Mesothelial cell of epicardium (in vitro differentiated cells): ENCODE measurements around the gene TTPAL. TPM values are rescaled to one million over a fixed set of nuclear protein-coding genes. Genes with fewer than 3 reads are reported as not detected.

Experiments used
- DNase-seq, 2 experiments: peaks; one replicate each; pipeline ENCODE4 v3.0.0; 2021; ENCODE audit warnings: low spot score in 2 of 2; ENCODE audit not compliant: unreplicated experiment in 2 of 2
- H3K27ac Mint-ChIP-seq: 2 replicates; pipeline ENCODE4 v1.8.0; 2021; ENCODE audit warnings: mixed read lengths
- H3K27me3 Mint-ChIP-seq: 2 replicates; pipeline ENCODE4 v1.8.0; 2021; ENCODE audit warnings: low read depth, mixed read lengths
- H3K36me3 Mint-ChIP-seq: 2 replicates; pipeline ENCODE4 v1.8.0; 2021; ENCODE audit warnings: mixed read lengths
- H3K4me1 Mint-ChIP-seq: 2 replicates; pipeline ENCODE4 v1.8.0; 2021; ENCODE audit warnings: mixed read lengths
- H3K4me3 Mint-ChIP-seq: 2 replicates; pipeline ENCODE4 v1.8.0; 2021; ENCODE audit warnings: mild to moderate bottlenecking, moderate library complexity, mixed read lengths
- H3K9me3 Mint-ChIP-seq: 2 replicates; pipeline ENCODE4 v1.8.0; 2021; ENCODE audit warnings: mixed read lengths
- total RNA-seq: library from RNA; stranded (reverse); gene quantifications from 3 replicates; pipeline ENCODE4 v1.2.1, GENCODE V29; 2021
- TF ChIP-seq, protein P1 (sequence below): fragments of 200-600 bp; sonication (generic); IDR thresholded peaks from one replicate; pipeline ENCODE4 v1.5.0; 2021; ENCODE audit warnings: antibody characterized with exemption; ENCODE audit not compliant: unreplicated experiment

The TTPAL gene
- total RNA-seq, 1 donor from 2014 or later: 22.5 TPM

- H3K27ac Mint-ChIP-seq: no peak overlapping the region
- TF ChIP-seq, protein P1, sequence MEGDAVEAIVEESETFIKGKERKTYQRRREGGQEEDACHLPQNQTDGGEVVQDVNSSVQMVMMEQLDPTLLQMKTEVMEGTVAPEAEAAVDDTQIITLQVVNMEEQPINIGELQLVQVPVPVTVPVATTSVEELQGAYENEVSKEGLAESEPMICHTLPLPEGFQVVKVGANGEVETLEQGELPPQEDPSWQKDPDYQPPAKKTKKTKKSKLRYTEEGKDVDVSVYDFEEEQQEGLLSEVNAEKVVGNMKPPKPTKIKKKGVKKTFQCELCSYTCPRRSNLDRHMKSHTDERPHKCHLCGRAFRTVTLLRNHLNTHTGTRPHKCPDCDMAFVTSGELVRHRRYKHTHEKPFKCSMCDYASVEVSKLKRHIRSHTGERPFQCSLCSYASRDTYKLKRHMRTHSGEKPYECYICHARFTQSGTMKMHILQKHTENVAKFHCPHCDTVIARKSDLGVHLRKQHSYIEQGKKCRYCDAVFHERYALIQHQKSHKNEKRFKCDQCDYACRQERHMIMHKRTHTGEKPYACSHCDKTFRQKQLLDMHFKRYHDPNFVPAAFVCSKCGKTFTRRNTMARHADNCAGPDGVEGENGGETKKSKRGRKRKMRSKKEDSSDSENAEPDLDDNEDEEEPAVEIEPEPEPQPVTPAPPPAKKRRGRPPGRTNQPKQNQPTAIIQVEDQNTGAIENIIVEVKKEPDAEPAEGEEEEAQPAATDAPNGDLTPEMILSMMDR: no peak
- H3K36me3 Mint-ChIP-seq: no peaks in the 10 kb centered on the region
- H3K9me3 Mint-ChIP-seq: no peaks in the 10 kb centered on the region
- no peak for DNase-seq
- H3K4me1 Mint-ChIP-seq: no peaks in the 10 kb centered on the region
- H3K27me3 Mint-ChIP-seq: peaks cover 13% of the 10 kb centered on the region
- no peak overlapping the region for H3K4me3 Mint-ChIP-seq
These were observed 47.3 kb upstream of the TTPAL start for GRCh38 chr20:44428174-44429016.

DNA sequence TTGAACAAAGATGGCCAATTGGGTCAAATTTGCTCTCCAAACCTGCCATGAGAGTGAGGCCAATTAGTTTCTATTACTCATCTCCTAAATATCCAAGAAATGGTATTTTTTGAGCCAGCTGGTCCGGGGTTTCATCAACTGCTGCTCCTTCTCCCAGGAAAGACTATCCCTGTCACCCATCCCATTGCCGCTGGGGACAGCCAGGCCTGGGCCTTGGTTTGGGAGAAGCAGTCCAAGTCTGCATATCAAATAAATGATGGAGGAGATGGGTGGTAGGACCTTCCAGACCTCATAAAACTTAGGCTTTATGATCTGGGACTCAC is 46.7 kb upstream of the TTPAL start:
- TF ChIP-seq, protein P1: no peak
- no peak overlapping the region for H3K27ac Mint-ChIP-seq
- H3K36me3 Mint-ChIP-seq: no peaks in the 10 kb centered on the region
- no peak overlapping the region for H3K4me3 Mint-ChIP-seq
- H3K9me3 Mint-ChIP-seq: no peaks in the 10 kb centered on the region
- H3K4me1 Mint-ChIP-seq: no peaks in the 10 kb centered on the region
- DNase-seq: no peak
- H3K27me3 Mint-ChIP-seq: peaks cover 9% of the 10 kb centered on the region

GRCh38 chr20:44429419-44430269 is 46.0 kb upstream of the TTPAL start:
- H3K4me3 Mint-ChIP-seq: no peak overlapping the region
- no peak for DNase-seq
- H3K9me3 Mint-ChIP-seq: no peaks in the 10 kb centered on the region
- peaks cover 8% of the 10 kb centered on the region for H3K27me3 Mint-ChIP-seq
- no peak overlapping the region for H3K27ac Mint-ChIP-seq
- no peaks in the 10 kb centered on the region for H3K36me3 Mint-ChIP-seq
- H3K4me1 Mint-ChIP-seq: no peaks in the 10 kb centered on the region
- TF ChIP-seq, protein P1: no peak

DNA sequence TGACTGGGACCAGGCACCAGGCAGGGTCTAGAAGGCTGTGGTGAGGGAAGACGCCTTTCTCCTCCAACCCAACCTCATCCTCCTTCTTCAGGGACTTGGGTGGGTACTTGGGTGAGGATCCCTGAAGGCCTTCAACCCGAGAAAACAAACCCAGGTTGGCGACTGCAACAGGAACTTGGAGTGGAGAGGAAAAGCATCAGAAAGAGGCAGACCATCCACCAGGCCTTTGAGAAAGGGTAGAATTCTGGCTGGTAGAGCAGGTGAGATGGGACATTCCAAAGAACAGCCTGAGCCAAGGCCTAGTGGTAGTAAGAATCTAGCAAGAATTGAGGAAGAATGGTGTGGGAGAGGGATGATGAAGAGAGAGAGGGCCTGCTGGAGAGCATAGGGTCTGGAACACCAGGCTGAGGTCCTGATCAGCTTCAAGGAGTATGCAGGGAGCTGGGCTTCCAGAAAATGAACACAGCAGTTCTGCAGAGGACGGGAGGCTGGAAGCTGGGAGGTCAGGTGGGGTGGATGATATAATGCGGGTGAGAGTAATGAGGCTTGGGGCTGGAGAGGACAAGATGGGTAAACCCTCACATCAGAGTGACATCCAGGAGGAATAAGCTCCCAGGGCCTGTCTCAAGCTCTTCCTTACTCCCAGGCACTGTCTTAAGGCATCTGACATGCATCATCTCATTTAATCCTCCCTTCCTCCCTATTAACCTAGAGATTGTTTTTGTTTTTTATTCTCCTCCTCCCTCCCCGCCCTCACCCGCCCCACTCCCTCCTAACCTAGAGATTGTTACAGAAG is 45.2 kb upstream of the TTPAL start:
- no peak for DNase-seq
- no peaks in the 10 kb centered on the region for H3K36me3 Mint-ChIP-seq
- no peak overlapping the region for H3K27ac Mint-ChIP-seq

GRCh38 chr20:44431118-44431501 is 44.6 kb upstream of the TTPAL start:
- Mint-ChIP-seq H3K27me3 (peaks cover 8% of the 10 kb centered on the region), H3K4me3 (no peak overlapping the region), H3K4me1 (no peaks in the 10 kb centered on the region), H3K9me3 (no peaks in the 10 kb centered on the region), H3K36me3 (no peaks in the 10 kb centered on the region), H3K27ac (no peak overlapping the region)
- TF ChIP-seq, protein P1: no peak
- DNase-seq: no peak

More for the DNA sequence above, 45.2 kb upstream of the TTPAL start:
- Mint-ChIP-seq H3K4me1 (no peaks in the 10 kb centered on the region), H3K9me3 (no peaks in the 10 kb centered on the region), H3K27me3 (peaks cover 8% of the 10 kb centered on the region), H3K4me3 (no peak overlapping the region)
- TF ChIP-seq, protein P1: no peak
